Adipocyte (in vitro differentiated cells): ENCODE data around the gene TRNAU1AP.
A peak's percentile ranks its signal among the peaks of the same experiment; 100 is the strongest.
"Not testable (repeated sequence)": the region's sequence is repeated elsewhere in the genome, so short reads cannot be mapped to it uniquely, and the experiment has no call there.

Experiments used
- DNase-seq: peaks from one replicate; pipeline ENCODE4 v3.0.0-alpha.2; 2015; ENCODE audit warnings: low read depth
- H3K27me3 ChIP-seq: replicated peaks from 2 replicates; pipeline ENCODE4 v1.7.0; 2013; ENCODE audit warnings: mild to moderate bottlenecking, low read length, moderate library complexity; ENCODE audit not compliant: control insufficient read depth, insufficient read depth
- H3K36me3 ChIP-seq: 2 replicates; pipeline ENCODE4 v1.7.0; 2013; ENCODE audit warnings: low read length, mild to moderate bottlenecking, moderate library complexity; ENCODE audit not compliant: control insufficient read depth, insufficient read depth, severe bottlenecking
- H3K4me1 ChIP-seq: 2 replicates; pipeline ENCODE4 v1.7.0; 2013; ENCODE audit warnings: mild to moderate bottlenecking, low read length, moderate library complexity; ENCODE audit not compliant: control insufficient read depth, insufficient read depth
- H3K4me3 ChIP-seq: 2 replicates; pipeline ENCODE4 v1.7.0; 2013; ENCODE audit warnings: mild to moderate bottlenecking, low read length, moderate library complexity
- H3K9ac ChIP-seq: 2 replicates; pipeline ENCODE4 v1.7.0; 2013; ENCODE audit warnings: mild to moderate bottlenecking, low read length, moderate library complexity
- H3K9me3 ChIP-seq: 2 replicates; pipeline ENCODE4 v1.7.0; 2013; ENCODE audit warnings: mild to moderate bottlenecking, low read length, moderate library complexity; ENCODE audit not compliant: control insufficient read depth

Gene TRNAU1AP

GRCh38 chr1:28595412-28596191, 42.7 kb downstream of the TRNAU1AP start:
- Histone ChIP-seq H3K9ac (no peak overlapping the region), H3K27me3 (no peaks in the 10 kb centered on the region), H3K4me1 (no peaks in the 10 kb centered on the region), H3K36me3 (no peaks in the 10 kb centered on the region), H3K4me3 (no peak overlapping the region), H3K9me3 (no peaks in the 10 kb centered on the region)
- DNase-seq: no peak

GRCh38 chr1:28596276-28596675, 43.4 kb downstream of the TRNAU1AP start:
- not testable (repeated sequence) for H3K4me3 ChIP-seq, H3K9ac ChIP-seq, H3K36me3 ChIP-seq, H3K9me3 ChIP-seq, H3K27me3 ChIP-seq, H3K4me1 ChIP-seq, DNase-seq

- Histone ChIP-seq H3K9ac (peak overlapping the region; percentile 13), H3K4me1 (peaks cover 14% of the 10 kb centered on the region), H3K36me3 (peaks cover 22% of the 10 kb centered on the region), H3K4me3 (peak overlapping the region; percentile 54), H3K27me3 (no peaks in the 10 kb centered on the region), H3K9me3 (no peaks in the 10 kb centered on the region)
- peak; percentile 95 for DNase-seq
Measured at GRCh38 chr1:28601696-28602095, 48.8 kb downstream of the TRNAU1AP start.

GRCh38 chr1:28602536-28603439, 49.9 kb downstream of the TRNAU1AP start:
- peaks cover 14% of the 10 kb centered on the region for H3K4me1 ChIP-seq
- no peak overlapping the region for H3K9ac ChIP-seq
- peaks cover 31% of the 10 kb centered on the region for H3K36me3 ChIP-seq
- no peak overlapping the region for H3K4me3 ChIP-seq
- peak; percentile 95 for DNase-seq
- no peaks in the 10 kb centered on the region for H3K9me3 ChIP-seq
- H3K27me3 ChIP-seq: no peaks in the 10 kb centered on the region

- Histone ChIP-seq H3K4me3 (no peak overlapping the region), H3K9ac (no peak overlapping the region), H3K4me1 (peaks cover 14% of the 10 kb centered on the region), H3K36me3 (peaks cover 34% of the 10 kb centered on the region), H3K9me3 (no peaks in the 10 kb centered on the region), H3K27me3 (no peaks in the 10 kb centered on the region)
- no peak for DNase-seq
Measured at GRCh38 chr1:28604411-28604810, 51.5 kb downstream of the TRNAU1AP start.

GRCh38 chr1:28604962-28605361, 52.1 kb downstream of the TRNAU1AP start:
- H3K9ac ChIP-seq: no peak overlapping the region
- H3K36me3 ChIP-seq: peaks cover 40% of the 10 kb centered on the region
- H3K4me1 ChIP-seq: peaks cover 14% of the 10 kb centered on the region
- no peak for DNase-seq
- no peaks in the 10 kb centered on the region for H3K27me3 ChIP-seq
- H3K9me3 ChIP-seq: no peaks in the 10 kb centered on the region
- no peak overlapping the region for H3K4me3 ChIP-seq

- no peak for DNase-seq
- H3K4me1 ChIP-seq: peaks cover 8% of the 10 kb centered on the region
- no peaks in the 10 kb centered on the region for H3K27me3 ChIP-seq
- no peaks in the 10 kb centered on the region for H3K9me3 ChIP-seq
- no peak overlapping the region for H3K4me3 ChIP-seq
- H3K36me3 ChIP-seq: peaks cover 53% of the 10 kb centered on the region
- H3K9ac ChIP-seq: no peak overlapping the region
Measured at GRCh38 chr1:28606771-28607170, 53.9 kb downstream of the TRNAU1AP start.

- Histone ChIP-seq H3K36me3 (peaks cover 56% of the 10 kb centered on the region), H3K4me3 (no peak overlapping the region), H3K27me3 (no peaks in the 10 kb centered on the region), H3K9ac (no peak overlapping the region), H3K4me1 (no peaks in the 10 kb centered on the region), H3K9me3 (no peaks in the 10 kb centered on the region)
- DNase-seq: no peak
Measured at GRCh38 chr1:28613175-28613574, 60.3 kb downstream of the TRNAU1AP start.
